Measurements from ENCODE around the gene NKD2.

NKD2 gene

GRCh38 chr5:1047332-1047965 lies 38.8 kb downstream of the NKD2 start:
- no peak for TF ChIP-seq CTCF (IDR thresholded peaks at IDR 0.05; ENCODE audit: low read depth, low read length)
- H3K4me3 ChIP-seq (ENCODE audit: low read depth, low read length): no peak overlapping the region

GRCh38 chr5:1048162-1048721 lies 39.6 kb downstream of the NKD2 start:
- no peak overlapping the region for H3K4me3 ChIP-seq (ENCODE audit: low read depth, low read length)
- no peak for TF ChIP-seq CTCF (IDR thresholded peaks at IDR 0.05; ENCODE audit: low read depth, low read length)

GRCh38 chr5:1048861-1049838 lies 40.5 kb downstream of the NKD2 start:
- no peak for TF ChIP-seq CTCF (IDR thresholded peaks at IDR 0.05; ENCODE audit: low read depth, low read length)
- no peak overlapping the region for H3K4me3 ChIP-seq (ENCODE audit: low read depth, low read length)

GRCh38 chr5:1050423-1051365 lies 42.1 kb downstream of the NKD2 start:
- H3K4me3 ChIP-seq (ENCODE audit: low read depth, low read length): no peak overlapping the region

GRCh38 chr5:1051366-1051720 lies 42.7 kb downstream of the NKD2 start:
- no peak overlapping the region for H3K4me3 ChIP-seq (ENCODE audit: low read depth, low read length)
- TF ChIP-seq CTCF (IDR thresholded peaks at IDR 0.05; ENCODE audit: low read depth, low read length): no peak

More at GRCh38 chr5:1050423-1051365, 42.1 kb downstream of the NKD2 start:
- TF ChIP-seq CTCF (IDR thresholded peaks at IDR 0.05; ENCODE audit: low read depth, low read length): no peak

GRCh38 chr5:1052076-1052475 lies 43.5 kb downstream of the NKD2 start:
- TF ChIP-seq CTCF (IDR thresholded peaks at IDR 0.05; ENCODE audit: low read depth, low read length): no peak
- H3K4me3 ChIP-seq (ENCODE audit: low read depth, low read length): no peak overlapping the region
